K562 (cell line): Measurements from ENCODE around the gene OCIAD1. TPM values are rescaled to one million over a fixed set of nuclear protein-coding genes. Genes with fewer than 3 reads are reported as not detected.

ENCODE experiments used
- BCL6 ChIP-seq: fragments of 250-450 bp; sonication (Bioruptor Pico); IDR thresholded peaks from 2 replicates; pipeline ENCODE4 v1.4.0; 2020
- CBX8 ChIP-seq: fragments of 200-600 bp; sonication (generic); IDR thresholded peaks from 2 replicates; pipeline ENCODE4 v1.6.1; 2012; ENCODE audit warnings: borderline replicate concordance, mixed run types, low read depth, mild to moderate bottlenecking, moderate library complexity, mixed read lengths, low read length, control low read depth, inconsistent platforms; ENCODE audit not compliant: poor library complexity, severe bottlenecking; ENCODE audit errors: extremely low read depth
- HMG20B ChIP-seq: fragments of 250-450 bp; sonication (Bioruptor Pico); IDR thresholded peaks from 2 replicates; pipeline ENCODE4 v1.5.0; 2021; ENCODE audit warnings: mild to moderate bottlenecking
- ZEB2 ChIP-seq: fragments of 450-650 bp; IDR thresholded peaks from 2 replicates; pipeline ENCODE4 v1.6.1; 2016
- ZNF347 ChIP-seq: fragments of 450-650 bp; formaldehyde crosslinking; IDR thresholded peaks from 2 replicates; pipeline ENCODE4 v1.4.0; 2020; ENCODE audit warnings: low read depth, mild to moderate bottlenecking, moderate library complexity
- ZNF584 ChIP-seq: fragments of 200-800 bp; sonication (Bioruptor generic); IDR thresholded peaks from 2 replicates; pipeline ENCODE4 v1.6.1; 2016; ENCODE audit warnings: low read depth, mild to moderate bottlenecking, missing genetic modification characterization, missing compliant biosample characterization
- ZNF780A ChIP-seq: fragments of 250-450 bp; sonication (Bioruptor Pico); IDR thresholded peaks from 2 replicates; pipeline ENCODE4 v1.5.0; 2021; ENCODE audit warnings: mild to moderate bottlenecking
- polyA plus RNA-seq, 8 experiments: library from polyadenylated mRNA; depleted of rRNA in 4 of 8; stranded (reverse) in 5 of 8; unstranded in 3 of 8; fragments of >200 nt; fragmentation: Nextera tagmentation in 2 of 8; fragmentation: Illumina TruSeq in 1 of 8; extraction: Ambion mirVana in 2 of 8; extraction: Trizol in 1 of 8; gene quantifications; 2 replicates each; pipeline versions ENCODE4 v1.2.1 to v1.2.3, GENCODE V29; 2011 to 2014; ENCODE audit warnings: inconsistent platforms in 1 of 8, missing spikeins in 1 of 8
- total RNA-seq, 7 experiments: library from RNA; depleted of rRNA in 6 of 7; stranded (reverse); fragments of >200 nt in 6 of 7; fragmentation: Illumina TruSeq in 2 of 7; extraction: Trizol in 2 of 7; gene quantifications; 2 replicates each; pipeline versions ENCODE4 v1.2.1 to v1.2.3, GENCODE V29; 2011 to 2021; ENCODE audit warnings: low replicate concordance in 1 of 7
- TF ChIP-seq, protein P1 (sequence below): fragments of 450-650 bp; IDR thresholded peaks from 2 replicates; pipeline ENCODE4 v1.6.1; 2017; ENCODE audit warnings: antibody characterized with exemption, mild to moderate bottlenecking
- TF ChIP-seq, protein P2 (sequence below), 3 experiments: IDR thresholded peaks in 2 of 3; conservative IDR thresholded peaks in 1 of 3; 2 replicates each; pipeline ENCODE4 v1.5.1; 2011 to 2012; ENCODE audit warnings: low read length in 3 of 3, mild to moderate bottlenecking in 3 of 3, control low read depth in 2 of 3, improper control_type of control experiment in 1 of 3, inconsistent platforms in 1 of 3, low read depth in 1 of 3, mixed read lengths in 1 of 3, moderate library complexity in 1 of 3; ENCODE audit not compliant: insufficient read depth in 2 of 3
- TF ChIP-seq, protein P3 (sequence below): fragments of 250-450 bp; sonication (Bioruptor Pico); IDR thresholded peaks from 2 replicates; pipeline ENCODE4 v1.5.0; 2020; ENCODE audit warnings: mild to moderate bottlenecking, borderline replicate concordance
- TF ChIP-seq, protein P4 (sequence below): fragments of 250-450 bp; sonication (Bioruptor Pico); IDR thresholded peaks from 2 replicates; pipeline ENCODE4 v1.6.1; 2021; ENCODE audit warnings: mild to moderate bottlenecking
- TF ChIP-seq, protein P5 (sequence below): fragments of 450-650 bp; IDR thresholded peaks from 2 replicates; pipeline ENCODE4 v1.6.1; 2016; ENCODE audit warnings: mild to moderate bottlenecking
- TF ChIP-seq, protein P6 (sequence below): fragments of 250-450 bp; sonication (Bioruptor Pico); IDR thresholded peaks from 2 replicates; pipeline ENCODE4 v1.4.0; 2020; ENCODE audit warnings: borderline replicate concordance

Gene OCIAD1
- total and polyA plus RNA-seq, 9 of the 15 experiments (the other 6 are each of a cell fraction or from before 2014, with no cell fraction given): 99.0 to 358 (median 196) TPM

DNA sequence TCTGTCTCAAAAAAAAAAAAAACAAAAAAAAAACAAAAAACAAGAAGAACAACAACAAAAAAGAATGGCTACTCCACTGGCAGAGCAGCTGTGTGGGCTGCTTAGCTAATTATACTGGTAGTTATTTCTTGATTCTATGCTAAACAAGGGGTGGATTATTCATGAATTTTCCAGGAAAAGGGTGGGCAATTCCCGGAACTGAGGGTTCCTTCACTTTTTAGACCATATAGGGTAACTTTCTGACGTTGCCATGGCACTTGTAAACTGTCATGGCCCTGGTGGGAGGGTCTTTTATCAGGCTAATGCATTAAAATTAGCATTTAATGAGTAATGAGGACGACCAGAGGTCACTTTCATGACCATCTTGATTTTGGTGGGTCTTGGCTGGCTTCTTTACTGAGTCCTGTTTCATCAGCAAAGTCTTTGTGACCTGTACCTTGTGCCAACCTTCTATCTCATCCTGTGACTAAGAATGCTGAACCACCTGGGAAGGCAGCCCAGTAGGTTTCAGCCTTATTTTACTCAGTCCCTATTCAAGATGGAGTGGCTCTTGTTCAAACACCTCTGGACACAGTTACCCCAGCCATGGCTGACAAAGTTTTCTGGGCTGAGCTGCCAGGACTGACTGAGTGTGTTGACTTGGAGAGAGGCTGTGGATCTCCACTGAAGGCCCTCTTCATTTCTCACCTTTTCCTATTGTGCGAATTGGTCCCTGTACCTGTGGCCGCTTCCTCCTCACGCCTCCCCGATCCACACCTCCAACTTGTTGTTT, 77.0 kb downstream of the OCIAD1 start (continued):
- TF ChIP-seq ZEB2 (no peak), ZNF780A (CRISPR knock-in tag) (no peak), BCL6 (CRISPR knock-in tag) (no peak), HMG20B (CRISPR knock-in tag) (no peak), ZNF584 (CRISPR knock-in tag) (peak; percentile 63; the same call in 1 of the 2 replicates), CBX8 (no peak), ZNF347 (CRISPR knock-in tag) (no peak)
- TF ChIP-seq, protein P1, sequence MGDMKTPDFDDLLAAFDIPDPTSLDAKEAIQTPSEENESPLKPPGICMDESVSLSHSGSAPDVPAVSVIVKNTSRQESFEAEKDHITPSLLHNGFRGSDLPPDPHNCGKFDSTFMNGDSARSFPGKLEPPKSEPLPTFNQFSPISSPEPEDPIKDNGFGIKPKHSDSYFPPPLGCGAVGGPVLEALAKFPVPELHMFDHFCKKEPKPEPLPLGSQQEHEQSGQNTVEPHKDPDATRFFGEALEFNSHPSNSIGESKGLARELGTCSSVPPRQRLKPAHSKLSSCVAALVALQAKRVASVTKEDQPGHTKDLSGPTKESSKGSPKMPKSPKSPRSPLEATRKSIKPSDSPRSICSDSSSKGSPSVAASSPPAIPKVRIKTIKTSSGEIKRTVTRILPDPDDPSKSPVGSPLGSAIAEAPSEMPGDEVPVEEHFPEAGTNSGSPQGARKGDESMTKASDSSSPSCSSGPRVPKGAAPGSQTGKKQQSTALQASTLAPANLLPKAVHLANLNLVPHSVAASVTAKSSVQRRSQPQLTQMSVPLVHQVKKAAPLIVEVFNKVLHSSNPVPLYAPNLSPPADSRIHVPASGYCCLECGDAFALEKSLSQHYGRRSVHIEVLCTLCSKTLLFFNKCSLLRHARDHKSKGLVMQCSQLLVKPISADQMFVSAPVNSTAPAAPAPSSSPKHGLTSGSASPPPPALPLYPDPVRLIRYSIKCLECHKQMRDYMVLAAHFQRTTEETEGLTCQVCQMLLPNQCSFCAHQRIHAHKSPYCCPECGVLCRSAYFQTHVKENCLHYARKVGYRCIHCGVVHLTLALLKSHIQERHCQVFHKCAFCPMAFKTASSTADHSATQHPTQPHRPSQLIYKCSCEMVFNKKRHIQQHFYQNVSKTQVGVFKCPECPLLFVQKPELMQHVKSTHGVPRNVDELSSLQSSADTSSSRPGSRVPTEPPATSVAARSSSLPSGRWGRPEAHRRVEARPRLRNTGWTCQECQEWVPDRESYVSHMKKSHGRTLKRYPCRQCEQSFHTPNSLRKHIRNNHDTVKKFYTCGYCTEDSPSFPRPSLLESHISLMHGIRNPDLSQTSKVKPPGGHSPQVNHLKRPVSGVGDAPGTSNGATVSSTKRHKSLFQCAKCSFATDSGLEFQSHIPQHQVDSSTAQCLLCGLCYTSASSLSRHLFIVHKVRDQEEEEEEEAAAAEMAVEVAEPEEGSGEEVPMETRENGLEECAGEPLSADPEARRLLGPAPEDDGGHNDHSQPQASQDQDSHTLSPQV: no peak
- TF ChIP-seq, protein P2, sequence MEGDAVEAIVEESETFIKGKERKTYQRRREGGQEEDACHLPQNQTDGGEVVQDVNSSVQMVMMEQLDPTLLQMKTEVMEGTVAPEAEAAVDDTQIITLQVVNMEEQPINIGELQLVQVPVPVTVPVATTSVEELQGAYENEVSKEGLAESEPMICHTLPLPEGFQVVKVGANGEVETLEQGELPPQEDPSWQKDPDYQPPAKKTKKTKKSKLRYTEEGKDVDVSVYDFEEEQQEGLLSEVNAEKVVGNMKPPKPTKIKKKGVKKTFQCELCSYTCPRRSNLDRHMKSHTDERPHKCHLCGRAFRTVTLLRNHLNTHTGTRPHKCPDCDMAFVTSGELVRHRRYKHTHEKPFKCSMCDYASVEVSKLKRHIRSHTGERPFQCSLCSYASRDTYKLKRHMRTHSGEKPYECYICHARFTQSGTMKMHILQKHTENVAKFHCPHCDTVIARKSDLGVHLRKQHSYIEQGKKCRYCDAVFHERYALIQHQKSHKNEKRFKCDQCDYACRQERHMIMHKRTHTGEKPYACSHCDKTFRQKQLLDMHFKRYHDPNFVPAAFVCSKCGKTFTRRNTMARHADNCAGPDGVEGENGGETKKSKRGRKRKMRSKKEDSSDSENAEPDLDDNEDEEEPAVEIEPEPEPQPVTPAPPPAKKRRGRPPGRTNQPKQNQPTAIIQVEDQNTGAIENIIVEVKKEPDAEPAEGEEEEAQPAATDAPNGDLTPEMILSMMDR (IDR thresholded peaks at IDR 0.05 in 2 of 3, conservative IDR thresholded peaks at IDR 0.05 in 1 of 3; ENCODE audit: insufficient read depth in 2 of 3, low read depth in 1 of 3, low read length in 3 of 3): no peak
- TF ChIP-seq, protein P3, sequence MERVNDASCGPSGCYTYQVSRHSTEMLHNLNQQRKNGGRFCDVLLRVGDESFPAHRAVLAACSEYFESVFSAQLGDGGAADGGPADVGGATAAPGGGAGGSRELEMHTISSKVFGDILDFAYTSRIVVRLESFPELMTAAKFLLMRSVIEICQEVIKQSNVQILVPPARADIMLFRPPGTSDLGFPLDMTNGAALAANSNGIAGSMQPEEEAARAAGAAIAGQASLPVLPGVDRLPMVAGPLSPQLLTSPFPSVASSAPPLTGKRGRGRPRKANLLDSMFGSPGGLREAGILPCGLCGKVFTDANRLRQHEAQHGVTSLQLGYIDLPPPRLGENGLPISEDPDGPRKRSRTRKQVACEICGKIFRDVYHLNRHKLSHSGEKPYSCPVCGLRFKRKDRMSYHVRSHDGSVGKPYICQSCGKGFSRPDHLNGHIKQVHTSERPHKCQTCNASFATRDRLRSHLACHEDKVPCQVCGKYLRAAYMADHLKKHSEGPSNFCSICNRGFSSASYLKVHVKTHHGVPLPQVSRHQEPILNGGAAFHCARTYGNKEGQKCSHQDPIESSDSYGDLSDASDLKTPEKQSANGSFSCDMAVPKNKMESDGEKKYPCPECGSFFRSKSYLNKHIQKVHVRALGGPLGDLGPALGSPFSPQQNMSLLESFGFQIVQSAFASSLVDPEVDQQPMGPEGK (CRISPR knock-in tag): no peak
- TF ChIP-seq, protein P4, sequence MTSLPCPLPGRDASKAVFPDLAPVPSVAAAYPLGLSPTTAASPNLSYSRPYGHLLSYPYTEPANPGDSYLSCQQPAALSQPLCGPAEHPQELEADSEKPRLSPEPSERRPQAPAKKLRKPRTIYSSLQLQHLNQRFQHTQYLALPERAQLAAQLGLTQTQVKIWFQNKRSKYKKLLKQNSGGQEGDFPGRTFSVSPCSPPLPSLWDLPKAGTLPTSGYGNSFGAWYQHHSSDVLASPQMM: no peak
- TF ChIP-seq, protein P5, sequence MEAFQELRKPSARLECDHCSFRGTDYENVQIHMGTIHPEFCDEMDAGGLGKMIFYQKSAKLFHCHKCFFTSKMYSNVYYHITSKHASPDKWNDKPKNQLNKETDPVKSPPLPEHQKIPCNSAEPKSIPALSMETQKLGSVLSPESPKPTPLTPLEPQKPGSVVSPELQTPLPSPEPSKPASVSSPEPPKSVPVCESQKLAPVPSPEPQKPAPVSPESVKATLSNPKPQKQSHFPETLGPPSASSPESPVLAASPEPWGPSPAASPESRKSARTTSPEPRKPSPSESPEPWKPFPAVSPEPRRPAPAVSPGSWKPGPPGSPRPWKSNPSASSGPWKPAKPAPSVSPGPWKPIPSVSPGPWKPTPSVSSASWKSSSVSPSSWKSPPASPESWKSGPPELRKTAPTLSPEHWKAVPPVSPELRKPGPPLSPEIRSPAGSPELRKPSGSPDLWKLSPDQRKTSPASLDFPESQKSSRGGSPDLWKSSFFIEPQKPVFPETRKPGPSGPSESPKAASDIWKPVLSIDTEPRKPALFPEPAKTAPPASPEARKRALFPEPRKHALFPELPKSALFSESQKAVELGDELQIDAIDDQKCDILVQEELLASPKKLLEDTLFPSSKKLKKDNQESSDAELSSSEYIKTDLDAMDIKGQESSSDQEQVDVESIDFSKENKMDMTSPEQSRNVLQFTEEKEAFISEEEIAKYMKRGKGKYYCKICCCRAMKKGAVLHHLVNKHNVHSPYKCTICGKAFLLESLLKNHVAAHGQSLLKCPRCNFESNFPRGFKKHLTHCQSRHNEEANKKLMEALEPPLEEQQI: no peak
- TF ChIP-seq, protein P6, sequence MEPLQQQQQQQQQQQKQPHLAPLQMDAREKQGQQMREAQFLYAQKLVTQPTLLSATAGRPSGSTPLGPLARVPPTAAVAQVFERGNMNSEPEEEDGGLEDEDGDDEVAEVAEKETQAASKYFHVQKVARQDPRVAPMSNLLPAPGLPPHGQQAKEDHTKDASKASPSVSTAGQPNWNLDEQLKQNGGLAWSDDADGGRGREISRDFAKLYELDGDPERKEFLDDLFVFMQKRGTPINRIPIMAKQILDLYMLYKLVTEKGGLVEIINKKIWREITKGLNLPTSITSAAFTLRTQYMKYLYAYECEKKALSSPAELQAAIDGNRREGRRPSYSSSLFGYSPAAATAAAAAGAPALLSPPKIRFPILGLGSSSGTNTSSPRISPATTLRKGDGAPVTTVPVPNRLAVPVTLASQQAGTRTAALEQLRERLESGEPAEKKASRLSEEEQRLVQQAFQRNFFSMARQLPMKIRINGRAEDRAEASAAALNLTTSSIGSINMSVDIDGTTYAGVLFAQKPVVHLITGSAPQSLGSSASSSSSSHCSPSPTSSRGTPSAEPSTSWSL (CRISPR knock-in tag): no peak
